H1 (cell line): ENCODE measurements around the gene ZNF317. TPM values are rescaled to one million over a fixed set of nuclear protein-coding genes. Genes with fewer than 3 reads are reported as not detected.

ENCODE experiments used
- E2F6 ChIP-seq: IDR thresholded peaks from 2 replicates; pipeline ENCODE4 v1.6.1; 2012; ENCODE audit warnings: inconsistent platforms
- POLR2AphosphoS5 ChIP-seq: IDR thresholded peaks from 2 replicates; pipeline ENCODE4 v1.6.1; 2011; ENCODE audit warnings: low read depth, low read length
- SIN3A ChIP-seq, 2 experiments: IDR thresholded peaks in 1 of 2; conservative IDR thresholded peaks in 1 of 2; 2 replicates each; pipeline ENCODE4 v1.6.1; 2011 to 2012; ENCODE audit warnings: low read length in 2 of 2, improper control_type of control experiment in 1 of 2, low read depth in 1 of 2, mild to moderate bottlenecking in 1 of 2
- SRF ChIP-seq: IDR thresholded peaks from 2 replicates; pipeline ENCODE4 v1.6.1; 2011; ENCODE audit warnings: mild to moderate bottlenecking, low read depth, low read length, moderate library complexity
- polyA plus RNA-seq, 7 experiments: library from polyadenylated mRNA; depleted of rRNA in 3 of 7; stranded (reverse) in 5 of 7; unstranded in 2 of 7; fragments of >200 nt in 5 of 7; fragments of 200-250 nt in 2 of 7; gene quantifications; 1 replicate in 5 of 7; 2 replicates in 1 of 7; 4 replicates in 1 of 7; pipeline versions ENCODE4 v1.2.1 to v1.2.3, GENCODE V29; 2011 to 2013; ENCODE audit warnings: missing spikeins in 2 of 7, mixed read lengths in 2 of 7
- total RNA-seq: library from RNA; stranded (reverse); fragmentation: NEBNext Ultra II Directional; extraction: Animal tissue kit (Norgen Biotek cat#: 25700); gene quantifications from 2 replicates; pipeline ENCODE4 v1.2.1, GENCODE V29; 2021

Gene ZNF317
- total and polyA plus RNA-seq, 2 of the 8 experiments (the other 6 are each of a cell fraction or from before 2014, with no cell fraction given): 22.6 to 41.5 TPM

GRCh38 chr19:9175326-9175725 lies 35.1 kb downstream of the ZNF317 start (continued):
- TF ChIP-seq E2F6: no peak
- TF ChIP-seq SIN3A (conservative IDR thresholded peaks at IDR 0.05 in 1 of 2, IDR thresholded peaks at IDR 0.05 in 1 of 2; ENCODE audit: low read depth in 1 of 2, low read length in 2 of 2): no peak
- no peak for TF ChIP-seq SRF
- TF ChIP-seq POLR2AphosphoS5: no peak
